OCI-M1 (cell line): ENCODE measurements around the gene PPARA.

Source experiments
- DNase-seq: peaks from one replicate; lab custom pipeline; 2025; lab: John Stamatoyannopoulos, UW

The PPARA gene

GRCh38 chr22:46145361-46145851 is 4.9 kb upstream of the PPARA start:
- no peak for DNase-seq

- DNase-seq: no peak
Measured at GRCh38 chr22:46145896-46146295, 4.4 kb upstream of the PPARA start.

DNA sequence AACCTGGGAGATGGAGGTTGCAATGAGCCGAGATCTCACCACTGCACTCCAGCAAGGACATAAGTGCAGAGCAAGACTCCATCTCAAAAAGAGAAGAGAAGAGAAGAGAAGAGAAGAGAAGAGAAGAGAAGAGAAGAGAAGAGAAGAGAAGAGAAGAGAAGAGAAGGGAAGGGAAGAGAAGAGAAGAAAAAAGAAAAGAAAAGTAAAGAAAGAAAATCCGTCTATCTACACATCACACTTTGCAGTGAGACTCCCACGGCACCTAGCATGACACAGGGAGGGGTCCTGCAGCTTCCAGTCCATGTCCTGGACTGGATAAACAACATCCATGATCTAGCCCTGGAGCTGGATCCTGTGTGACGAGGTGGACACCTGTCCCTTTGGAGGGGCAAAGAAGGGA is 4.0 kb upstream of the PPARA start:
- no peak for DNase-seq

DNA sequence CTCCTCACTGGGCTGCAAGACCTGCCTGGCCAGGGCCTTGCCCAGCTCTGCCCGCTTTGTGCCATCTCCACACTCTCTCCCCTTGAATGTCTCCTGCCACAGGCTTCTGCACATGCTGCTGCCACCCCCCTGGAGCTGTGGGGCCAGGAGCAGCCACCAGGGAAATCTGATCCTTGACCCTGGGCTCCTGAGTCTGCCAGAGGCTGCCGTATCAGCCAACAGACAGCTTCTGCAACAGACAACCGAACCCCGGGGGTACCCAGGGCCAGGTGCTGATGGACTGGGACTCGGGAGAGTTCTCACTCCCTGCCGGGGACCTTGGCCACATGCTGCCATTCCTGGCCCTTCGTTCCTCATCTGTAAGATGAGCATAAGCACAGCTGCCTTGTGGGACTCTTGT is 3.3 kb upstream of the PPARA start:
- DNase-seq: no peak

- no peak for DNase-seq
Measured at GRCh38 chr22:46147471-46148267, 2.7 kb upstream of the PPARA start.

DNA sequence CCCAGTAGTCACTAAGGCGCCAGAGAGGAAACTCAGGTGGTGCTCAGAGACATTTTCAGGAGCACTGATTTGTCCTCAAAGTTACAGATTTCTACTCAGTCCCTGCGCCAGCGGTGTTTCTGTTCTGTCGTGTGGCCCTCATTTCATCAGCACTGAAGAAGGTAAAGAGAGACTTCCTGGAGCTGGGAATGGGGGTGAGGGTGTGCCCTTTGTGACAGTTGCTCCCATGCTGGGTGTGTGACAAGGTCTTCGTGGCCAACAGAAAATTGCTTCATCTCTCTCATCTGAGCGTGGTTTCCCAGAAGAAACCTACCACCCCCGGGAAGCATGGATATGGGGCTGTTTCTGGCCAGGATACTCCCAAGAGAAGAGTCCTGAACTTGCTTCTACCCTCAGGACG is 2.0 kb upstream of the PPARA start:
- no peak for DNase-seq

DNA sequence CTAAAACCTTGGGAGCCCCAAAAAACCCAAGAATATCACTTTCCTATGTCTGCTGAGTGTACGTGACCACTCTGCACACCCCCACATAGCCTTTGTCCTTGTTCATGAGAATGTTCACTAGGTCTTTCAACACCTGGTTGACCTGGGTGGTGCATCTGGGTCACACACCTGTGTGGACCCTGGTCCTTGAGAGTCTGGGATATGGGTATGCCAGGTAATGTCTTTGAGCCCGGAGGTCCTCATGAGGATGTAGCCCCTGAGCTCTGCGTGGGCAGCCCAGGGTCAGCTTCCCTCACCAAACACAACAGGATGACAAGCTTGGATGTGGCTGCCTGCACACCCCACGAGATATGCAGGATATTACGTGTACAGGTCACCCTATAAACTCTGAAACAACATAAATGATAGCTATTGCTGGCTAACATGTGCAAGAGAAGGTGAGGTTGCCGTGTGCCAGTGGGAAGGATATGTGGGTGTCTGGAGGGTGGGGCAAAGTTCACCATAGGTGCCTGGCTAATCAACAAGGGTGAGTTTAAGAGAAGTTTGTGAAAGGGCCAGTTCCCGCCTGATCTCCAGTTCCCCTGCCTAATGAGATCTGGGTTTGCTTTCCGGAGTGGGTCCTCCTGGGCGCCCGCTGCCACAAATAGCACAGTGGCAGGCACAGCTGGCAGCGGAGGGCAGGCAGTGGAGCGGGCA is 1.4 kb upstream of the PPARA start:
- no peak for DNase-seq

- DNase-seq: no peak
Measured at GRCh38 chr22:46149512-46150033, 753 bp upstream of the PPARA start.

DNA sequence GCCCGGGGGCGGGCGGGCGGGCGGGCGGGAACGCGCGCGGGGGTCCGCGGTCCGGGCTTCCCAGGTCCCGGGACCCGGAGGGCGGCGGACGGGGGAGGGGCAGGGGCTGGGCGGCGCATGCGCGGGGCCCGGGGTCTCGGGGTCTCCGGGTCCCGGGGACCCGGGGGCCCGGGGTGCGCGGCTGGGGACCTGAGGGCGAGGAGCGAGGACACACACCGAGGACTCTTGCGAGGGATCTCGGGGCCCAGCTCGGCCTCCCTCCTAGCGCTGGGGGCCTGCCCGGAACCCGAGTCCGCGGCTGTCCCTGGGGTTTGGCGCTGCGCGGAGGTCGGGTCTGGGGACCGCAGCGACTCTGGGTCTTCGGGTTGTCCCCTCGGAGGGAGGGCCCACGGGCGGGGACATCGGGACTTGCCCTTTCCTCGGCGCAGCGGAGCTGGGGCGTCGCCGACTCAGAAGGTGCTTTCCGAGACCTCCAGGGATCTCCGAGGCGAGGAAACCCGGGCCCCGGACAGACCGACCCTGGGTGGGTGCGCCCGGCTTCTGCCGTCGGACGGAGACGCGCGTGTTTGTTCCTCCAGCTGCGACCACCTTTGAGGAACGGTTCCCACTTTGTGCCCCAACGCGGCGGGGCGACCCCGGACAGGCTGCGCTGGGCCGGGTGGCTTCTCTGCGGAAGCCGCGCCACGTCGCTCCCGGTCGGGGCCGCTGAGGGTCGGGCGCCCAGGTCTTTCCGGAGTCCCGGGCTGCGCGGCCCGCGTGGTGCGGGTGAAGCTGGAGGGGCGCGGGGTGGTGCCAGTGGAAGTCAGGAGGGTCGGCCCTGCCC is 540 bp downstream of the PPARA start:
- DNase-seq: peak; percentile 38

DNA sequence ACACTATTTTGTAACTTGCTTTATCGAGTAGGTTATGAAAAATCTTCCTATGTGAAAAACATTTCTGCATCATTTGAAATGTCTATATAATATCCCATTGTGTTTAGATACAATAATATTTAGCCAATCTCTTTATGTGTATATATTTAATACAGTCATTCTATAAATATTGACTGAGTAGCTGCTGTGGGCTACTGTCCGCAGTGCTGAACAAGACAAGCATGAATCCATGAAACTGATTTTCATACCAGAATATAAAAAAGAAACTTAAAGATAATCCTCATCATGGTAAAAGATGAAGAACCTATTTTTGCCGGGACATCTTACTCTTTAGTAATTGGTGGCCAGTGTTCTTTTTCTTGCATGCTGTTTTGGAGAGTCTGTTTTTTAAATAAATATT is 3.6 kb downstream of the PPARA start:
- DNase-seq: no peak

DNA sequence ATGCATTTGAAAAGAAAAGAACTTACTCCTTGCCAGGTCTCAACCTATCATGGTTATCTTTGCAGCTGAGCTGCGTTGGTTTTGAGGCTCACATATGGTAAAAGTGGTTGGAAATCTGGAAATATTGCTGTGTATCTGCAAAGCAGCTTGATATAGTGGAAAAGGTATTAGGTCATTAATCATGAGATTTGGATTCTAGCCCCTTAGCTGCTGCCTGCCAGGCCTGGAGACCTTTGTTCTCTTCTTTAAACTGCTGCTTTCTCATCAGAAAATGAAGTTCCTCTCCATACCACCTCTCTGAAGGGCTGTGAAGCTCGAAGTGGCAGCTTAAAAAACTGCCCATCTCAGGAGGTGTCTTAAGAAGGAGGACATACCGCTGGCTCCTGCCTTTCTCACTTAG is 5.7 kb downstream of the PPARA start:
- DNase-seq: no peak

GRCh38 chr22:46158283-46158682 is 8.0 kb downstream of the PPARA start:
- DNase-seq: no peak

- DNase-seq: no peak
Measured at GRCh38 chr22:46159212-46159611, 8.9 kb downstream of the PPARA start.

- DNase-seq: no peak
Measured at GRCh38 chr22:46159777-46160176, 9.5 kb downstream of the PPARA start.

GRCh38 chr22:46162285-46162684 is 12.0 kb downstream of the PPARA start:
- no peak for DNase-seq

- DNase-seq: no peak
Measured at GRCh38 chr22:46162771-46163556, 12.6 kb downstream of the PPARA start.

DNA sequence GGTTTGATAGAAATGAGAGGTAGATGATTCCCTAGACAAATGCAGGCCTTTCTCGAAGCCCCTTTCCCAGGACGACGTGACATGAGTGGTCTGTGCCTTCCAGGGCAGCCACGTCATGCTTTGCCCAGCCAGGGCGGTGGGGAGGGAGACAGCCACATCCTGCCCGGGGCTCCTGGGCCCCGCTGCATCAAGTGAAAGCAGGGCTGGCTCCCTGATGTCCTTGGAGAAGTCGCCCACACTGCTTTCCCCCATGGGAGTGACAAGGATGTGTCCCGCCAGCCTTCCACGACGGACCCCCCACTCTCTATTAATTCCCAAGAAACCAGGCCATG is 13.2 kb downstream of the PPARA start:
- no peak for DNase-seq

GRCh38 chr22:46165977-46166376 is 15.7 kb downstream of the PPARA start:
- no peak for DNase-seq

- DNase-seq: no peak
Measured at GRCh38 chr22:46169628-46170027, 19.3 kb downstream of the PPARA start.

- no peak for DNase-seq
Measured at GRCh38 chr22:46171940-46172339, 21.6 kb downstream of the PPARA start.

- DNase-seq: no peak
Measured at GRCh38 chr22:46172522-46173110, 22.3 kb downstream of the PPARA start.
